NOMO-1 treated with DMSO at 0.1 percent for 48 hours (cell line): ENCODE measurements around the gene LYPD6B.

Experiments
- DNase-seq: peaks from one replicate; lab custom pipeline; 2025; ENCODE audit not compliant: unreplicated experiment; lab: John Stamatoyannopoulos, UW

The LYPD6B gene

GRCh38 chr2:149009576-149010461 is 28.7 kb upstream of the LYPD6B start:
- no peak for DNase-seq

GRCh38 chr2:149012545-149012944 is 26.0 kb upstream of the LYPD6B start:
- no peak for DNase-seq

GRCh38 chr2:149015501-149015900 is 23.0 kb upstream of the LYPD6B start:
- DNase-seq = no peak

GRCh38 chr2:149015926-149016563 is 22.5 kb upstream of the LYPD6B start:
- no peak for DNase-seq

GRCh38 chr2:149017116-149017985 is 21.1 kb upstream of the LYPD6B start:
- peak; percentile 76 for DNase-seq

GRCh38 chr2:149018981-149019380 is 19.5 kb upstream of the LYPD6B start:
- DNase-seq = no peak

- peak; percentile 91 for DNase-seq
These were observed 18.7 kb upstream of the LYPD6B start for GRCh38 chr2:149019768-149020167.

GRCh38 chr2:149020432-149020851 is 18.1 kb upstream of the LYPD6B start:
- peak; percentile 59 for DNase-seq

GRCh38 chr2:149021271-149021719 is 17.2 kb upstream of the LYPD6B start:
- peak; percentile 75 for DNase-seq

GRCh38 chr2:149021761-149022160 is 16.7 kb upstream of the LYPD6B start:
- no peak for DNase-seq

GRCh38 chr2:149023091-149023490 is 15.4 kb upstream of the LYPD6B start:
- DNase-seq = no peak

- DNase-seq = no peak
These were observed 10.8 kb upstream of the LYPD6B start for GRCh38 chr2:149027590-149028250.

- no peak for DNase-seq
These were observed 10.1 kb upstream of the LYPD6B start for GRCh38 chr2:149028377-149028776.

- DNase-seq = no peak
These were observed 9.6 kb upstream of the LYPD6B start for GRCh38 chr2:149028891-149029290.

- no peak for DNase-seq
These were observed 9.1 kb upstream of the LYPD6B start for GRCh38 chr2:149029307-149029965.

- DNase-seq = no peak
These were observed 7.1 kb upstream of the LYPD6B start for GRCh38 chr2:149031396-149031795.

- no peak for DNase-seq
These were observed 4.8 kb upstream of the LYPD6B start for GRCh38 chr2:149033716-149034115.

GRCh38 chr2:149034406-149034805 is 4.1 kb upstream of the LYPD6B start:
- DNase-seq = no peak

GRCh38 chr2:149036507-149037293 is 1.8 kb upstream of the LYPD6B start:
- DNase-seq = no peak
